ENCODE results near the gene GREM1. TPM values are rescaled to one million over a fixed set of nuclear protein-coding genes. Genes with fewer than 3 reads are reported as not detected.

Gene GREM1
- total and polyA plus RNA-seq, 10 donors = 0.06 to 3.3 (median 0.94) TPM; not detected in 1

- no peaks in the 10 kb centered on the region for H3K36me3 ChIP-seq
- WGBS, 5 donors = 81 to 92% (median 88%) methylated on average over 4 of the region's 4 CpGs
- DNase-seq = no peak
- no peak overlapping the region for H3K4me3 ChIP-seq
- H3K9me3 ChIP-seq = no peaks in the 10 kb centered on the region
- no peak overlapping the region for H3K27ac ChIP-seq
- peaks cover 0 to 5% (median 0%) of the 10 kb centered on the region in 7 donors for H3K27me3 ChIP-seq (replicated peaks in 1 of 7)
- intact Hi-C loops (cut with DNase I; ENCODE audit: low total_unique reads) = no loop called here
- no peaks in the 10 kb centered on the region for H3K4me1 ChIP-seq
- TF ChIP-seq POLR2AphosphoS5 (IDR thresholded peaks at IDR 0.05) (no peak), POLR2A (IDR thresholded peaks at IDR 0.05) (no peak), CTCF (IDR thresholded peaks at IDR 0.05 in 8 of 11, conservative IDR thresholded peaks at IDR 0.05 in 3 of 11) (no peak)
Measured at GRCh38 chr15:32746116-32746857, 28.5 kb downstream of the GREM1 start.

- Histone ChIP-seq H3K27ac (no peak overlapping the region), H3K36me3 (no peaks in the 10 kb centered on the region), H3K9me3 (no peaks in the 10 kb centered on the region), H3K4me1 (no peaks in the 10 kb centered on the region), H3K4me3 (no peak overlapping the region), H3K27me3 (replicated peaks in 1 of 7) (peaks cover 0 to 5% (median 0%) of the 10 kb centered on the region in 7 donors)
- TF ChIP-seq POLR2A (IDR thresholded peaks at IDR 0.05) (no peak), POLR2AphosphoS5 (IDR thresholded peaks at IDR 0.05) (no peak), CTCF (IDR thresholded peaks at IDR 0.05 in 8 of 11, conservative IDR thresholded peaks at IDR 0.05 in 3 of 11) (no peak)
- intact Hi-C loops (cut with DNase I; ENCODE audit: low total_unique reads) = no loop called here
- DNase-seq = no peak
- WGBS, 5 donors = 87 to 92% (median 91%) methylated on average over 4 of the region's 4 CpGs
Measured at GRCh38 chr15:32747921-32748342, 30.1 kb downstream of the GREM1 start.

GRCh38 chr15:32750979-32751378 is 33.2 kb downstream of the GREM1 start:
- no peak overlapping the region for H3K4me3 ChIP-seq
- no peaks in the 10 kb centered on the region for H3K9me3 ChIP-seq
- H3K36me3 ChIP-seq = no peaks in the 10 kb centered on the region
- H3K27ac ChIP-seq = no peak overlapping the region
- peaks cover 0 to 8% (median 0%) of the 10 kb centered on the region in 7 donors for H3K27me3 ChIP-seq (replicated peaks in 1 of 7)
- no peaks in the 10 kb centered on the region for H3K4me1 ChIP-seq
- DNase-seq = no peak
- intact Hi-C loops (cut with DNase I; ENCODE audit: low total_unique reads) = no loop called here
- no peak for TF ChIP-seq CTCF (IDR thresholded peaks at IDR 0.05 in 8 of 11, conservative IDR thresholded peaks at IDR 0.05 in 3 of 11)
- no peak for TF ChIP-seq POLR2AphosphoS5 (IDR thresholded peaks at IDR 0.05)
- no peak for TF ChIP-seq POLR2A (IDR thresholded peaks at IDR 0.05)
- 56 to 83% (median 61%) methylated on average over 3 of the region's 3 CpGs for WGBS, 5 donors

- DNase-seq = no peak
- WGBS, 5 donors = 71 to 80% (median 76%) methylated on average over 2 of the region's 2 CpGs
Measured at GRCh38 chr15:32757426-32757825, 39.6 kb downstream of the GREM1 start.

More at GRCh38 chr15:32757426-32757825, 39.6 kb downstream of the GREM1 start:
- no peak overlapping the region for H3K27ac ChIP-seq
- H3K4me3 ChIP-seq = no peak overlapping the region
- H3K27me3 ChIP-seq (replicated peaks in 1 of 7) = peaks cover 0 to 20% (median 0%) of the 10 kb centered on the region in 7 donors
- no peaks in the 10 kb centered on the region for H3K4me1 ChIP-seq
- H3K36me3 ChIP-seq = no peaks in the 10 kb centered on the region
- no peak for TF ChIP-seq POLR2AphosphoS5 (IDR thresholded peaks at IDR 0.05)
- TF ChIP-seq POLR2A (IDR thresholded peaks at IDR 0.05) = no peak
- no peak for TF ChIP-seq CTCF (IDR thresholded peaks at IDR 0.05 in 8 of 11, conservative IDR thresholded peaks at IDR 0.05 in 3 of 11)
- intact Hi-C loops (cut with DNase I; ENCODE audit: low total_unique reads) = no loop called here
- H3K9me3 ChIP-seq = peaks cover 0 to 4% (median 0%) of the 10 kb centered on the region in 8 donors
